Sigmoid colon (tissue), 3 donors: ENCODE measurements around the gene LINGO1.

Experiments
- CTCF ChIP-seq, 4 experiments: fragments of 450-650 bp in 3 of 4; fragments of 200-600 bp in 1 of 4; IDR thresholded peaks; one replicate each; pipeline ENCODE4 v1.5.1; 2016 to 2019; ENCODE audit warnings: antibody characterized with exemption in 4 of 4, mild to moderate bottlenecking in 3 of 4, moderate library complexity in 2 of 4
- POLR2A ChIP-seq, 2 donors: fragments of 450-650 bp; IDR thresholded peaks; one replicate each; pipeline ENCODE4 v1.6.1; 2016; ENCODE audit warnings: antibody characterized with exemption in 2 of 2, mild to moderate bottlenecking in 2 of 2, moderate library complexity in 2 of 2

- TF ChIP-seq CTCF (IDR thresholded peaks at IDR 0.05) (no peak), POLR2A (IDR thresholded peaks at IDR 0.05) (no peak)
These were observed 15.2 kb upstream of the LINGO1 start for GRCh38 chr15:77647961-77648360.
